ENCODE data around the gene MAT2A.

- TF ChIP-seq CTCF (IDR thresholded peaks at IDR 0.05 in 8 of 11, conservative IDR thresholded peaks at IDR 0.05 in 3 of 11) (no peak), POLR2A (IDR thresholded peaks at IDR 0.05) (no peak), POLR2AphosphoS5 (IDR thresholded peaks at IDR 0.05) (no peak)
These were observed 15.7 kb upstream of the MAT2A start for GRCh38 chr2:85523062-85523902.
